GM10248 (cell line): ENCODE measurements around the gene ERAP2.

Experiments
- CTCF ChIA-PET: fragments of 300-600 bp; sonication (Branson Sonifier 250); formaldehyde crosslinking; extraction: SDS; loops from one replicate; lab custom pipeline; 2021; ENCODE audit warnings: antibody characterized with exemption; lab: Yijun Ruan, JAX
- POLR2A ChIA-PET: fragments of 350-650 bp; sonication (Branson Sonifier 250); formaldehyde crosslinking; extraction: SDS; loops from one replicate; lab custom pipeline; 2020; ENCODE audit warnings: antibody characterized with exemption; lab: Yijun Ruan, JAX
- DNase-seq: peaks from one replicate; pipeline ENCODE4 v3.0.0; 2012; ENCODE audit errors: extremely low spot score
- CTCF ChIP-seq: IDR thresholded peaks from 2 replicates; pipeline ENCODE4 v1.5.1; 2012; ENCODE audit warnings: mild to moderate bottlenecking, low read depth; ENCODE audit errors: extremely low read depth, missing control alignments, control extremely low read depth

ERAP2 gene

GRCh38 chr5:96852759-96853158 lies 23.5 kb upstream of the ERAP2 start:
- no peak for DNase-seq
- ChIA-PET CTCF (interaction anchor here (1.5 kb wide), 1 partner anchor 16 kb away, joined by 4 read pairs; no protein-coding TSS in a partner anchor), POLR2A (no interaction called here)
- no peak for TF ChIP-seq CTCF

GRCh38 chr5:96854067-96854466 lies 22.2 kb upstream of the ERAP2 start:
- POLR2A ChIA-PET, result no interaction called here
- CTCF ChIA-PET, result interaction anchor here (1.4 to 7.1 kb wide), 2 partner anchors 9 to 15 kb away, joined by 4 to 53 read pairs; no protein-coding TSS in a partner anchor
- TF ChIP-seq CTCF, result no peak
- no peak for DNase-seq

DNA sequence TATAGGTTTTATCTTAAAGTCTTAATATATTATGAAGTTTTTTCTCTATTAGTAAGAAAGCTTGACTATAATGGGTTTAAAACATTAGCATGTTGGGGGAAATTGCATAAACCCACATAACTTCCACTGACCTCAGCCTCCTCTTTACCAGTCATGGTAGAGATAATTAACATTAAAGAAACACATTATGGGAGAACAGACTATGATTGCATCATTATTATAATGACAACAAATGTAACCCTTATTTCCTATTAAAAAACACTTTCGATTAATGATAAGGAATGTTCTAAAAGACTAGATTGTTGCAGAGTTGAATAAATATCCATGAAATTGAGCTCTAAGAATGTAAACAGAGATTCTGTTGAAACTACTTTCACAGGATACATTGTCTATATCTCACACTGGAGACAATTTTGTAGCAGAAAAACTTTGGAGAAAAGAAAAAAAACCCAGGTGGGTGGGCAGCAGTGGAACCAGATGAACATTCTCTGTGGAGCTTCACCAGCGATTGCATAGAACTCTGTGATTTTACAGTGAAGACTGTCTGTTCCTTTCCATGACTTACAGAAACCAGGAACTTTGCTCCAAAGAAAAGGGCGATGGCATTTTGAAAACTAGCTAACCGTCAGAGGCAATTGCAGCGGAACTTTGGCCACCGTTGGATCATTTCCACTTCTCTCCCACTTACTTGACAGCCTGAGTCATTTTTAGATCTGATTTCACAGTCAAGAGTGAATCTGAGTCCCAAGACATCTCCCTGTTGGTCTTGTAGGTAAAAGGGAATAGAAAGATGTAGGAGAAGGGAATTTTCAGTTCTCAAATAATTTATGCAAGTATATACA lies 21.0 kb upstream of the ERAP2 start:
- ChIA-PET CTCF (interaction anchor here (1.3 to 7.1 kb wide), 5 partner anchors 8 to 35 kb away, joined by 3 to 53 read pairs (median 4); no protein-coding TSS in a partner anchor), POLR2A (no interaction called here)
- DNase-seq, result no peak
- TF ChIP-seq CTCF, result no peak

DNA sequence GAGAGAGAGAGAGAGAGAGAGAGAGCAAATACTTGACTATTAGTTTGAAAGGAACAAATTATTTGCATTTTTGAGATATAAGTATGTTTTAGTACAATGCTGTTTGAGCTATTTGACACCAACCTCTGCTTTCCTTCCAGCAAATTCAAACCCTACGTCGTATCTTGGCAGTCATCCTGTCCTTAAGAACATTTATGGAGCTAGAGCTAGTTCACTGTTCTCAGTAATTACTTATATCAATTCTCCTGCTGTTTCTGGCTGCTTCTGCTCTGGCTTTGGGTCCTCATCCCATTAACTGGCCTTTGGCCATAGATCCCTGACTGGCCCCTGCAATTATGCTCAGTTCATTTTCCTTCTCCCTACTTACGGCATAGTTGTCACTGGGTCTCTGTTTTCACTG lies 19.9 kb upstream of the ERAP2 start:
- CTCF ChIA-PET, result interaction anchor here (0.9 to 7.1 kb wide), 6 partner anchors 12 to 38 kb away, joined by 3 to 53 read pairs (median 3); no protein-coding TSS in a partner anchor

DNA sequence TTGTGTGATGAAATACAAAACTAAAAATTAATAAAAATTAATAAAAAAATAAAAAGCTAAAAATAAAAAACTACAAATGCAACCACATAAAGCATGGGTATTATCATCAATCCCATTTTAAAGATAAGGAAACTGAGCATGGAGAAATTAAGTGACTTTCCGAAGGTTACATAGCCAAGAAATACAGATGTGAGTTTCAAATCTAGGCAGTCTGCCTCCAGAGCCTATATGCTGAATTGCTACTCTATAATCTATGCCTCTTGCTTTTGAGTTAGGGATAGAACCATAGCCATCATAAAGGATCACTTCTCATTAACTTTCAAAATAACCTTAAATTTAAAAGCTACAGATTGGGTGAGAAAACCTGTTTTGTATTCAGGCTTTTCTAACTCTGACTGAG lies 18.8 kb upstream of the ERAP2 start:
- no peak for DNase-seq
- POLR2A ChIA-PET, result no interaction called here
- no peak for TF ChIP-seq CTCF
- CTCF ChIA-PET, result interaction anchor here (1.0 to 7.1 kb wide), 3 partner anchors 11 to 36 kb away, joined by 3 to 53 read pairs (median 3); no protein-coding TSS in a partner anchor

More for the DNA sequence above, 19.9 kb upstream of the ERAP2 start:
- no peak for DNase-seq
- POLR2A ChIA-PET, result no interaction called here
- no peak for TF ChIP-seq CTCF

DNA sequence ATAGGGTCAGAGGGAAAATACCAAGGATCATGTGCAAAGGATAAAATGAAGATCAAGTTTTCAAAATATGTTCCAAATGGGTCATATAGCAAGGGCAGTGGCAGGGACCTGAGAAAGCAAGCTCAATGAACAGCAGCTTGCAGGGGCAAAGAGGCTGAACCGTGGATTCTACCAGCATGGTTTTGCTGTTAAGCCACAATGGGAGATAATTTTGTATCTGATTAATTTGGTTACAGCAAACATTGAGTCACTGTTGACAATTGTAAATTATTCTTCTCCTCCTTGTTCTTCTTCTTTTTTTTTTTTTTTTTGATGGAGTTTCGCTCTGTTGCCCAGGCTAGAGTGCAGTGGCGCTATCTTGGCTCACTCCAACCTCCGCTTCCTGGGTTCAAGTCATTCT lies 18.4 kb upstream of the ERAP2 start:
- no peak for DNase-seq
- CTCF ChIA-PET, result interaction anchor here (0.8 to 7.1 kb wide), 4 partner anchors 11 to 304 kb away, joined by 3 to 53 read pairs (median 3); no protein-coding TSS in a partner anchor
- TF ChIP-seq CTCF, result no peak
- POLR2A ChIA-PET, result no interaction called here
